Stimulated activated CD8-positive, alpha-beta memory T cell treated with anti-CD3 and anti-CD28 coated beads, Interleukin-15, amount 100 ng/mL, for 1 hour (primary cell): ENCODE results near the gene RTCA.
"Not testable (repeated sequence)": the region's sequence is repeated elsewhere in the genome, so short reads cannot be mapped to it uniquely, and the experiment has no call there.

Experiments used
- DNase-seq: peaks from one replicate; pipeline ENCODE4 v3.0.0-alpha.2; 2020; ENCODE audit warnings: low read depth

The RTCA gene

GRCh38 chr1:100261686-100262085 is 4.3 kb upstream of the RTCA start:
- DNase-seq: no peak

- DNase-seq: not testable (repeated sequence)
Measured at GRCh38 chr1:100264081-100264480, 1.9 kb upstream of the RTCA start.

- no peak for DNase-seq
Measured at GRCh38 chr1:100265562-100265930, 470 bp upstream of the RTCA start.

- DNase-seq: no peak
Measured at GRCh38 chr1:100266741-100267140, 725 bp downstream of the RTCA start.

GRCh38 chr1:100267284-100267683 is 1.3 kb downstream of the RTCA start:
- no peak for DNase-seq

GRCh38 chr1:100268202-100268601 is 2.2 kb downstream of the RTCA start:
- no peak for DNase-seq

GRCh38 chr1:100277866-100278265 is 11.8 kb downstream of the RTCA start:
- no peak for DNase-seq

GRCh38 chr1:100279358-100279923 is 13.4 kb downstream of the RTCA start:
- DNase-seq: no peak

GRCh38 chr1:100279954-100280682 is 14.1 kb downstream of the RTCA start:
- no peak for DNase-seq

GRCh38 chr1:100284591-100284990 is 18.6 kb downstream of the RTCA start:
- DNase-seq: no peak

- no peak for DNase-seq
Measured at GRCh38 chr1:100287162-100287561, 21.1 kb downstream of the RTCA start.

- no peak for DNase-seq
Measured at GRCh38 chr1:100290291-100290690, 24.3 kb downstream of the RTCA start.

- no peak for DNase-seq
Measured at GRCh38 chr1:100292711-100293110, 26.7 kb downstream of the RTCA start.

GRCh38 chr1:100296140-100296539 is 30.1 kb downstream of the RTCA start:
- DNase-seq: no peak

- not testable (repeated sequence) for DNase-seq
Measured at GRCh38 chr1:100296997-100297396, 31.0 kb downstream of the RTCA start.

- no peak for DNase-seq
Measured at GRCh38 chr1:100298512-100298911, 32.5 kb downstream of the RTCA start.

GRCh38 chr1:100299521-100300222 is 33.7 kb downstream of the RTCA start:
- no peak for DNase-seq

GRCh38 chr1:100300691-100301090 is 34.7 kb downstream of the RTCA start:
- DNase-seq: no peak

- no peak for DNase-seq
Measured at GRCh38 chr1:100302739-100303138, 36.7 kb downstream of the RTCA start.

GRCh38 chr1:100304227-100304626 is 38.2 kb downstream of the RTCA start:
- DNase-seq: no peak

- no peak for DNase-seq
Measured at GRCh38 chr1:100304921-100305320, 38.9 kb downstream of the RTCA start.

GRCh38 chr1:100305954-100306353 is 39.9 kb downstream of the RTCA start:
- no peak for DNase-seq

GRCh38 chr1:100306735-100307313 is 40.8 kb downstream of the RTCA start:
- no peak for DNase-seq
